ENCODE results near the gene PARD6B.
A peak's percentile ranks its signal among the peaks of the same experiment; 100 is the strongest.
"Not testable (repeated sequence)": the region's sequence is repeated elsewhere in the genome, so short reads cannot be mapped to it uniquely, and the experiment has no call there.

The PARD6B gene

GRCh38 chr20:50747275-50747674 is 15.9 kb downstream of the PARD6B start:
- DNase-seq = no peak

- no peak for DNase-seq
These were observed 18.8 kb downstream of the PARD6B start for GRCh38 chr20:50750145-50750671.

GRCh38 chr20:50753152-50753551 is 21.8 kb downstream of the PARD6B start:
- no peak for DNase-seq

- no peak for DNase-seq
These were observed 23.0 kb downstream of the PARD6B start for GRCh38 chr20:50754420-50754819.

- DNase-seq = no peak
These were observed 25.1 kb downstream of the PARD6B start for GRCh38 chr20:50756447-50756846.

- no peak for DNase-seq
These were observed 27.1 kb downstream of the PARD6B start for GRCh38 chr20:50758469-50758868.

GRCh38 chr20:50758992-50759391 is 27.6 kb downstream of the PARD6B start:
- DNase-seq = no peak

- DNase-seq = no peak
These were observed 28.3 kb downstream of the PARD6B start for GRCh38 chr20:50759678-50760077.

- no peak for DNase-seq
These were observed 30.7 kb downstream of the PARD6B start for GRCh38 chr20:50762045-50762422.

- peak; percentile 43 for DNase-seq
These were observed 31.2 kb downstream of the PARD6B start for GRCh38 chr20:50762435-50763220.

- DNase-seq = peak; percentile 74
These were observed 32.4 kb downstream of the PARD6B start for GRCh38 chr20:50763550-50764458.

GRCh38 chr20:50765251-50765650 is 33.9 kb downstream of the PARD6B start:
- DNase-seq = not testable (repeated sequence)

- no peak for DNase-seq
These were observed 34.3 kb downstream of the PARD6B start for GRCh38 chr20:50765674-50766073.

- not testable (repeated sequence) for DNase-seq
These were observed 35.8 kb downstream of the PARD6B start for GRCh38 chr20:50766955-50767809.

GRCh38 chr20:50768991-50769390 is 37.6 kb downstream of the PARD6B start:
- DNase-seq = not testable (repeated sequence)

- DNase-seq = not testable (repeated sequence)
These were observed 38.2 kb downstream of the PARD6B start for GRCh38 chr20:50769551-50770085.

- not testable (repeated sequence) for DNase-seq
These were observed 40.2 kb downstream of the PARD6B start for GRCh38 chr20:50771419-50772080.

GRCh38 chr20:50772420-50773185 is 41.2 kb downstream of the PARD6B start:
- DNase-seq = no peak

- DNase-seq = no peak
These were observed 43.1 kb downstream of the PARD6B start for GRCh38 chr20:50774515-50774914.

GRCh38 chr20:50776122-50776817 is 44.9 kb downstream of the PARD6B start:
- no peak for DNase-seq

Data from DMS53 (cell line).